ENCODE measurements around the gene KAT5.
"Not testable (repeated sequence)": the region's sequence is repeated elsewhere in the genome, so short reads cannot be mapped to it uniquely, and the experiment has no call there.

- TF ChIP-seq CTCF (IDR thresholded peaks at IDR 0.05; ENCODE audit: insufficient read depth, low read length, poor library complexity, severe bottlenecking); EZH2phosphoT487 (conservative IDR thresholded peaks at IDR 0.05; ENCODE audit: low read length): not testable (repeated sequence)
Measured at GRCh38 chr11:65762169-65762568, 50.1 kb downstream of the KAT5 start.

Measured in SU-DHL-6 (cell line).